Activated naive CD4-positive, alpha-beta T cell (primary cell): ENCODE results near the gene CHST14.

ENCODE experiments used
- DNase-seq, 4 experiments: peaks; one replicate each; lab custom pipeline; 2025; lab: John Stamatoyannopoulos, UW

CHST14 gene

DNA sequence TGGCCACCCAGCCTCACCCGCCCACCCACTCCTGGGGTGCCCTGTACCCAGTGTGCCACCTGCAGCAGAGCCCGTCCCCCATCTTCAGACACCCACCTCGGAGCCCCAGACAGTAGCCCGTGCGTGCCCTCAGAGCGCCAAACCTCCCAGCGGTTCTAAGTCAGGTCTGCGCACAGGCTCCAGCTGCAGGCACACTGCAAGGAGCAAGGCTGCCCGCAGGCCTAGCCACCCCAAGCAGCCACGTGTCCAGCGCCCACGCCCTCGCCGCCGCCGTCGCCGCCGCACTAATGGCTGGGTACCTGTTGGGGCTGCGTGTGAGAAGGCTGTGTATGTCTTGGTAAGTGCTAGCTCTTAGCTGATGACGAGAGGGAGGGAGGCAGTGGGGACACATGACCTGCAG lies 8.8 kb upstream of the CHST14 start:
- DNase-seq: no peak

DNA sequence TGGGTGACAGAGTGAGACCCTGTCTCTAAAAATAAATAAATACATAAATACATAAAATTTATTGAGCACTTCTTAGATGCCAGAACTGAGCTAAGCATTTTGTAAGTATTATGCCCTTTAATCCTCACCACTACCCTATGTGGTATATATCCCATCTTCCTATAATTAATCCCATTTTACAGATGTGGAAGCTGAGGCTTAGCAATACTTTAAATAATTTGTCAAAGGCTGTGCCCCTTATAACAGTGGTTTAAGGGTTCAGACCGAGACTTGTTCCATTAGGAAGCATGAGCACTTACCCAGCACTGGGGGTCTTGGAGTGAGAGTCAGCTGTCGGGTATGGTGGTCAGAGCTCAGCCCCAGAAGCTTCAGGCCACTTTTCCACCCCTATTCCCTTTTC lies 7.5 kb upstream of the CHST14 start:
- no peak for DNase-seq

DNA sequence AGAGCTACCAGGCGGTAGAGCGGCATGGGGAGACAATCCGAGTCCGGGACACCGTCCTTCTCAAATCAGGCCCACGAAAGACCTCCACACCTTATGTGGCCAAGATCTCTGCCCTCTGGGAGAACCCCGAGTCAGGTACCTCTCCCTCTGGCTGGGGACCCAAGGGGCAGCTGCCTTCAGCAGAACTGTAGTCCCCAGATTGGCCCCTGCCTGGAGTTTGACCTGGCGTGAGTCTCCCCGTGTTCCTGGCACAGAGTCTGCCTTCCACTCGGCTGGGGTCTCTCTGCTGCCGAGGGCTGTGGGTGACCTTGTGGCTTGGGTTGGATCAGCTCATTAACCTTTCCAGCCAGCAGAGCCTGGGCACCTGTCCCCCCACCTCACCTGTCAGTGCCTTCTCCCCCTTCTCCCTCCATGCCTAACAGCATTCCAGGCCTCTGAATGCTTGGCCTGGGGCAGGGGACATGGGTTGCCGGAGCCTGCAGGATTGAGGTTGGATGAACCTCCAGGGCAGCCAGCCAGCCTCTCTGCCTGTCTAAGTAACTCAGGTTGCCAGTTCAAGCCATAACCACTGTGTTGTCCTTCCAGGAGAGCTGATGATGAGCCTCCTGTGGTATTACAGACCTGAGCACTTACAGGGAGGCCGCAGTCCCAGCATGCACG lies 6.8 kb upstream of the CHST14 start:
- no peak for DNase-seq

DNA sequence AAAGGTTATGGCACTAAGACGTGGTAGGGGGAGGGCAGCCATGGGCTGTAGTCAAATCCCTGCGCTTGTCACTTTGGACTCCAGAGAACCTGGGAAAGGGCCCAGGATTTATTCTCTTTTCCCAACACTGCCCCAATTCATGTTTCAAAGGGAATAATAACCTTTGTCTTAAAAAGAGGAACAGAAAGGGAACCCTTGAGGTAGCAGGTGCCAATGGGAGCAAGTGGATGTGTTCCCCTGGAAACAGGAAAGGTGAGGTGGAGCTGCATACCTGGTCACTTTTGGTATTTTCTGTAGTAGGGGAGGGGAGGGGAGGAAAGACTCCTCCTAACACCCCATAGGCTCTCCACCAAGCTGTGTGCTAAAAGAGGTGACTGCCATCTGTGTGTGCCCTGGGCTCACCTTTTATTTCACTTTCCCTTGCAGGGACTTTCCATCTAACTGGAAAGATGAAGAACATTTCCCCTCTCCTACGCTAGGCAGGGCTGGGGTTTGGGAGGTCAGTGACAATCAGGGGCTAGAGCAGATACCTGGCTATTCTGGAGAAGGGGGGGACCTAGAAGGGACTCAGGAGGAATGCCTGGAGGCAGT lies 6.1 kb upstream of the CHST14 start:
- DNase-seq: no peak

GRCh38 chr15:40465939-40466338 lies 4.8 kb upstream of the CHST14 start:
- no peak for DNase-seq

DNA sequence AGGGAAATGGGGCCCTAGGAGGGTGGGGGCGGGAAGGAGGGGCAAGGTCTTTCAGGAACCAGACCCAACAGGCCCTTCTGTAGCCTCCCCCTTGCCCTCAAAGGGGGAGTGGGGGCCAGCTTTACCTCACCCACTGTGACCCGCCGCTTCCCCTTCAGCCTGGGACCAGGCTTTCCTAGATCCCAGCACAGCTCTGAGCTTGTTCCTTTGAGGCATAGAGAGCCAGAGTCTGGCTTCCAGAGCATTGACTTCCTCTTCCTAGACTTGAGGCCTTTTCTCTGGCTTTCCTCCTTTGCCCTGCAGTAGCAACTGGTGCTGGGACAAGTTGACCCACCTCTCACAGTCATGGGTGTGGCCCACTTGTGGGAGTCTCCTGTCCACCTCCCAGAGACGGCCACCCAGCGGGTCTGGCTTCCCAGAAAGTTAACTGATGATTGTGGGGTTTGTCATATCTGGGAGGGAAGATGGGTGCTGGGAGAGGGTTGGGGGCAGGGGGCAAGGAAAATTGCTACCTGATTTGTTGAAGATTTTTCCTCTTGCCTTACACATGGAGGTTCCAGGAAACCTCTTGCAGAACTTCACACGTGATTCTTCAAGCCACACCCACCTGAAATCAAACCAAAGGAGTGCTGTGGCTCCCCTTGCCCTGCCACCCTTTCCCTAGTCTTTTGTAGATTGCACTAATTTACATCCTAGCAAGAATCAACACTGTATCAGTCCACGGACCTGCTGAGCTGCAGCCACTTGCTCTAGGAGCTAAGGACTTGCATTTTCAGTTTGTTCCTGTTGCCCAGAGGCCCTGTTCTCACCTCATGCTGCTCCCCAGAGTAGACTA lies 4.1 kb upstream of the CHST14 start:
- DNase-seq: no peak

- DNase-seq: no peak
These were observed 3.5 kb upstream of the CHST14 start for GRCh38 chr15:40467261-40467615.

DNA sequence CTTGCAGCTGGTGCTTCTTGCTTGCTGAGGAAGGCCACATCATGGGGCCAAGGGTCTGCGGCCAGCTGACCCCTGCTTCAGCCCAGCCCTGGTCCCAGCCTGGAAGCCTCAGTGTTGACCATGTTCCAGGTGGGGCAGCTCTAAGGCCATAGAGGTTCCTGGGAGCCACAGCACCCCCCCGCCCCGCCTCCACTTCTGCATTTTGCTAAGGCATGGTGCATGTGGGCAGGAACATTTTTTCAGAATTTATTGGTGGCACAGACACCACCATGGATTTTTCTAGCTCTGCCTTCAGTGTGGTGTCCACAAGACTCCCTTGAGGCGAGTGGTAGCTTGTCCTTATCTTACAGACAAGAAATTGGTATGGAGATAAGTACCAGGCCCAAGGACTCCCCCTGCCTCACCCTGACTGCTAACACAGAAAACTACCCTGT lies 1.9 kb upstream of the CHST14 start:
- no peak for DNase-seq

- DNase-seq: no peak
These were observed 901 bp upstream of the CHST14 start for GRCh38 chr15:40469776-40470390.

- DNase-seq: peak in 2 of 4 experiments; percentile 15 to 41
These were observed 472 bp downstream of the CHST14 start for GRCh38 chr15:40471105-40471807.

- no peak for DNase-seq
These were observed 995 bp downstream of the CHST14 start for GRCh38 chr15:40471808-40472150.

- no peak for DNase-seq
These were observed 1.5 kb downstream of the CHST14 start for GRCh38 chr15:40472171-40472727.

- no peak for DNase-seq
These were observed 3.8 kb downstream of the CHST14 start for GRCh38 chr15:40474581-40474980.

- DNase-seq: no peak
These were observed 7.0 kb downstream of the CHST14 start for GRCh38 chr15:40477642-40478327.

DNA sequence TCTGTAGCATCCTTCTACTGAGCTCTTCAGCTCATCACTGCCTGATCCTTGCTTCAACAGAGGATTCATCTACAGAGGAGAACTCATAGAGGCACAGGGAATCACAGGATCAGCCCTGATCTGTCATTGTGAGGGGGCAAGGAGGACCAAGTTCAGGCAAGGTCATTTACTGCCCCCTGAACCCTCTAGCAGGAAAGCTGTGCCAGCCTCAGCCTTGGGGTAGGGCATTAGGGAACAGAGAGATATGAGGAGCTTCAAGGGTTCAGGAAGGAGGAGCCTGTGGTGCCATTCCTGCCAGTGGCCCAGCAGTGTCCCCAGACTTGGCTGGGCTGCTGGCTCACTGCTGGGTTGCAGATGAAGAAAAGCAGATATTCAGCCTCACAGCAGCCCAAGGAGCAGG lies 8.2 kb downstream of the CHST14 start:
- no peak for DNase-seq

- DNase-seq: no peak
These were observed 10.7 kb downstream of the CHST14 start for GRCh38 chr15:40481341-40482074.

DNA sequence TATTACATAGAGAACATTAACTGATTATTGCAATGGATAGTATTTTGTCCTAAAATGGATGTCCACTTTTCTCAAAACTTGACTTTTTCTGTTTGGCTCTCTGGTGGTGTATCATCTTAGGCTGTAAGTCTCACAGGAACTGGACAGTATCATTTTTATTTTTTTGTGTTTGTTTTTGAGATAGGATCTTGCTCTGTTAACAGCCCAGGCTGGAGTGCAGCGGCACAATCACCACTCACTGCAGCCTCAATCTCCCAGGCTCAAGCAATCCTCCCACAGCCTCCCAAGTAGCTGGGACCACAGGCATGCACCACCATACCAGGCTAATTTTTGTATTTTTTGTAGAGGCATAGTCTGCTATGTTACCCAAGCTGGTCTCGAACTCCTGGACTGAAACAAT lies 13.1 kb downstream of the CHST14 start:
- no peak for DNase-seq

GRCh38 chr15:40486066-40486770 lies 15.4 kb downstream of the CHST14 start:
- no peak for DNase-seq

- no peak for DNase-seq
These were observed 17.3 kb downstream of the CHST14 start for GRCh38 chr15:40487816-40488682.
